HCT116 (cell line): ENCODE data around the gene C5orf34. TPM values are rescaled to one million over a fixed set of nuclear protein-coding genes. Genes with fewer than 3 reads are reported as not detected.

Experiments used
- ATAC-seq: fragments of 200-7000 bp; cut with Tn5 transposase; 2 replicates; pipeline ENCODE4 v1.9.1; 2020; ENCODE audit warnings: mild to moderate bottlenecking, moderate library complexity
- BruUV-seq: library from RNA; stranded (reverse); fragments of 400-500 nt; replicated peaks from 2 replicates; lab custom pipeline; 2021; lab: Mats Ljungman, UMichigan
- CTCF ChIA-PET: fragments of 300-600 bp; sonication (Branson Sonifier 250); formaldehyde crosslinking; loops from one replicate; lab custom pipeline; 2021; ENCODE audit warnings: antibody characterized with exemption; lab: Charles Lee
- POLR2A ChIA-PET: fragments of 300-600, 350-600 bp; sonication (Branson Sonifier 250); formaldehyde crosslinking; loops from one replicate; lab custom pipeline; 2021; ENCODE audit warnings: antibody characterized with exemption; lab: Charles Lee
- RAD21 ChIA-PET, 2 experiments: fragments of 300-600 bp; sonication (Branson Sonifier 250); formaldehyde crosslinking; loops; one replicate each; lab custom pipeline; 2023; ENCODE audit warnings: low total read pairs in 2 of 2; ENCODE audit not compliant: uncharacterized antibody in 2 of 2, unreplicated experiment in 2 of 2, low non-redundant PET in 1 of 2; lab: Charles Lee
- DNase-seq: peaks from one replicate; pipeline ENCODE4 v3.0.0-alpha.2; 2010; ENCODE audit warnings: low read depth, low spot score
- H2AFZ ChIP-seq: fragments of 200-600 bp; shearing (Covaris generic), sonication (generic); 2 replicates; pipeline ENCODE4 v1.6.1; 2017; ENCODE audit warnings: low read depth, mixed run types, mixed read lengths, antibody characterized with exemption, low read length; ENCODE audit not compliant: poor library complexity, severe bottlenecking
- H3K27ac ChIP-seq: 2 replicates; pipeline ENCODE4 v1.5.1; 2012; ENCODE audit warnings: low read depth, low read length
- H3K27me3 ChIP-seq: fragments of 200-600 bp; sonication (generic); 2 replicates; pipeline ENCODE4 v1.6.1; 2016; ENCODE audit warnings: mixed run types, low read length, mixed read lengths; ENCODE audit not compliant: insufficient read depth
- H3K36me3 ChIP-seq, 2 experiments: fragments of 200-500 bp in 1 of 2; fragments of 200-600 bp in 1 of 2; sonication (Bioruptor generic) in 1 of 2; sonication (generic) in 1 of 2; 2 replicates each; pipeline versions ENCODE4 v1.5.1 to v1.6.1; 2014 to 2016; ENCODE audit warnings: low read length in 2 of 2, inconsistent platforms in 1 of 2, mixed read lengths in 1 of 2, mixed run types in 1 of 2; ENCODE audit not compliant: insufficient read depth in 2 of 2, control insufficient read depth in 1 of 2
- H3K4me1 ChIP-seq, 2 experiments: fragments of 200-600 bp in 1 of 2; sonication (generic) in 1 of 2; 2 replicates each; pipeline versions ENCODE4 v1.5.1 to v1.6.1; 2012 to 2017; ENCODE audit warnings: low read length in 2 of 2, inconsistent platforms in 1 of 2, mild to moderate bottlenecking in 1 of 2, mixed read lengths in 1 of 2, mixed run types in 1 of 2, moderate library complexity in 1 of 2; ENCODE audit not compliant: insufficient read depth in 2 of 2, control insufficient read depth in 1 of 2
- H3K4me2 ChIP-seq: fragments of 200-600 bp; sonication (generic); 2 replicates; pipeline ENCODE4 v1.6.1; 2017; ENCODE audit warnings: mixed run types, low read length, mixed read lengths
- H3K4me3 ChIP-seq, 2 experiments: fragments of 200-600 bp in 1 of 2; sonication (generic) in 1 of 2; replicated peaks in 1 of 2; 2 replicates each; pipeline ENCODE4 v1.5.1; 2011 to 2016; ENCODE audit warnings: low read length in 2 of 2, control low read depth in 1 of 2, low read depth in 1 of 2, mild to moderate bottlenecking in 1 of 2, mixed read lengths in 1 of 2, mixed run types in 1 of 2
- H3K79me2 ChIP-seq: fragments of 200-600 bp; sonication (generic); 2 replicates; pipeline ENCODE4 v1.6.1; 2017; ENCODE audit warnings: mild to moderate bottlenecking, mixed run types, low read length, moderate library complexity, mixed read lengths; ENCODE audit not compliant: insufficient read depth
- H3K9ac ChIP-seq: fragments of 200-600 bp; sonication (generic); 2 replicates; pipeline ENCODE4 v1.6.1; 2016; ENCODE audit warnings: low read length, mixed read lengths
- H3K9me2 ChIP-seq: fragments of 200-600 bp; sonication (generic), shearing (Covaris generic); 2 replicates; pipeline ENCODE4 v1.6.1; 2017; ENCODE audit warnings: mixed run types, mild to moderate bottlenecking, moderate library complexity; ENCODE audit not compliant: insufficient read depth
- H3K9me3 ChIP-seq, 2 experiments: fragments of 200-500 bp in 1 of 2; fragments of 200-600 bp in 1 of 2; sonication (Bioruptor generic) in 1 of 2; sonication (generic) in 1 of 2; 2 replicates each; pipeline ENCODE4 v1.6.1; 2014 to 2017; ENCODE audit warnings: low read length in 2 of 2, mixed read lengths in 2 of 2, inconsistent platforms in 1 of 2, low read depth in 1 of 2, mild to moderate bottlenecking in 1 of 2, mixed run types in 1 of 2, moderate library complexity in 1 of 2; ENCODE audit not compliant: control insufficient read depth in 1 of 2, insufficient read depth in 1 of 2
- H4K20me1 ChIP-seq: fragments of 200-600 bp; sonication (generic), shearing (Covaris generic); 2 replicates; pipeline ENCODE4 v1.6.1; 2017; ENCODE audit warnings: mixed run types, mild to moderate bottlenecking, moderate library complexity; ENCODE audit not compliant: insufficient read depth
- EZH2 ChIP-seq: fragments of 200-600 bp; sonication (generic); IDR thresholded peaks from 2 replicates; pipeline ENCODE4 v1.6.1; 2017; ENCODE audit warnings: antibody characterized with exemption, mixed run types
- EZH2phosphoT487 ChIP-seq: fragments of 200-600 bp; IDR thresholded peaks from 2 replicates; pipeline ENCODE4 v1.6.1; 2018; ENCODE audit warnings: antibody characterized with exemption, borderline replicate concordance
- JUND ChIP-seq: IDR thresholded peaks from 2 replicates; pipeline ENCODE4 v1.6.1; 2012
- MAX ChIP-seq: IDR thresholded peaks from 2 replicates; pipeline ENCODE4 v1.6.1; 2012
- POLR2AphosphoS5 ChIP-seq: IDR thresholded peaks from 2 replicates; pipeline ENCODE4 v1.6.1; 2011; ENCODE audit warnings: mild to moderate bottlenecking, low read depth, low read length, moderate library complexity
- SIN3A ChIP-seq: IDR thresholded peaks from 2 replicates; pipeline ENCODE4 v1.6.1; 2012; ENCODE audit warnings: low read depth
- SRF ChIP-seq: IDR thresholded peaks from 2 replicates; pipeline ENCODE4 v1.6.1; 2012; ENCODE audit warnings: low read depth
- TCF7L2 ChIP-seq: IDR thresholded peaks from 2 replicates; pipeline ENCODE4 v1.7.0; 2011; ENCODE audit warnings: borderline replicate concordance, inconsistent platforms; ENCODE audit not compliant: insufficient read depth, insufficient read length; ENCODE audit errors: extremely low read depth
- YY1 ChIP-seq: IDR thresholded peaks from 2 replicates; pipeline ENCODE4 v1.6.1; 2011; ENCODE audit warnings: low read length, low read depth, moderate library complexity, mild to moderate bottlenecking; ENCODE audit not compliant: insufficient replicate concordance; ENCODE audit errors: extremely low read depth
- ZFX ChIP-seq: fragments of 450-650 bp; IDR thresholded peaks from 2 replicates; pipeline ENCODE4 v1.6.1; 2017
- intact Hi-C: fragments of 100-400 bp; cut with micrococcal nuclease; formaldehyde crosslinking; loops from 2 replicates; pipeline ENCODE4 v1.10.0; 2022
- total RNA-seq: library from RNA; stranded (reverse); gene quantifications from one replicate; pipeline ENCODE4 v1.2.1, GENCODE V29; 2021; ENCODE audit not compliant: unreplicated experiment

Gene C5orf34
- total RNA-seq, 1 experiment from 2014 or later = 4.8 TPM

GRCh38 chr5:43536972-43537371 lies 22.0 kb upstream of the C5orf34 start:
- no peak overlapping the region for H3K4me2 ChIP-seq
- H3K9me2 ChIP-seq = no peaks in the 10 kb centered on the region
- H2AFZ ChIP-seq = no peak overlapping the region
- no peak for ATAC-seq
- no TSS peak for BruUV-seq
- intact Hi-C loops = no loop called here
- ChIA-PET CTCF (no interaction called here), RAD21 (no interaction called here), POLR2A (no interaction called here)
- no peaks in the 10 kb centered on the region for H3K27me3 ChIP-seq
- no peak overlapping the region for H3K4me3 ChIP-seq
- H3K9me3 ChIP-seq = no peaks in the 10 kb centered on the region
- peaks cover 38 to 42% of the 10 kb centered on the region in 2 experiments for H3K36me3 ChIP-seq
- H3K27ac ChIP-seq = no peak overlapping the region
- no peaks in the 10 kb centered on the region for H3K4me1 ChIP-seq
- 0 out of 2 replicates have a peak, but pooled peaks cover 5% of the 10 kb centered on the region for H4K20me1 ChIP-seq
- H3K9ac ChIP-seq = no peak overlapping the region
- no peak for TF ChIP-seq POLR2AphosphoS5
- TF ChIP-seq SRF = no peak
- TF ChIP-seq EZH2phosphoT487 = no peak
- TF ChIP-seq JUND = no peak
- TF ChIP-seq EZH2 = no peak
- no peak for TF ChIP-seq YY1
- TF ChIP-seq TCF7L2 = no peak
- peaks cover 20% of the 10 kb centered on the region for H3K79me2 ChIP-seq
- DNase-seq = no peak

GRCh38 chr5:43533646-43534045 lies 18.7 kb upstream of the C5orf34 start:
- Histone ChIP-seq H3K4me1 (no peaks in the 10 kb centered on the region), H3K9me2 (no peaks in the 10 kb centered on the region), H3K4me2 (no peak overlapping the region), H3K36me3 (peaks cover 54 to 58% of the 10 kb centered on the region in 2 experiments), H3K9me3 (no peaks in the 10 kb centered on the region), H3K79me2 (peaks cover 7% of the 10 kb centered on the region), H3K9ac (no peak overlapping the region), H4K20me1 (0 out of 2 replicates have a peak, but pooled peaks cover 4% of the 10 kb centered on the region), H3K27ac (no peak overlapping the region), H3K27me3 (no peaks in the 10 kb centered on the region), H2AFZ (no peak overlapping the region), H3K4me3 (no peak overlapping the region)
- no TSS peak for BruUV-seq
- intact Hi-C loops = no loop called here
- RAD21 ChIA-PET = no interaction called here
- POLR2A ChIA-PET = no interaction called here
- TF ChIP-seq SIN3A (no peak), SRF (no peak), ZFX (no peak), MAX (no peak)
- ATAC-seq (no peak), DNase-seq (no peak)
- CTCF ChIA-PET = no interaction called here
